ENCODE results near the gene STUB1.

STUB1 gene

GRCh38 chr16:680967-681745, 946 bp downstream of the STUB1 start:
- TF ChIP-seq CTCF (IDR thresholded peaks at IDR 0.05; ENCODE audit: low read length, missing control alignments) = no peak

GRCh38 chr16:681746-682427, 1.7 kb downstream of the STUB1 start:
- peak overlapping the region; percentile 77 for H3K4me3 ChIP-seq (replicated peaks; ENCODE audit: low read depth, low read length)
- no peak for TF ChIP-seq CTCF (IDR thresholded peaks at IDR 0.05; ENCODE audit: low read length, missing control alignments)
- DNase-seq (ENCODE audit: low read depth) = no peak

More at GRCh38 chr16:680967-681745, 946 bp downstream of the STUB1 start:
- peak; percentile 45 for DNase-seq (ENCODE audit: low read depth)
- peak overlapping the region; percentile 77 for H3K4me3 ChIP-seq (replicated peaks; ENCODE audit: low read depth, low read length)

GRCh38 chr16:682493-683395, 2.5 kb downstream of the STUB1 start:
- DNase-seq (ENCODE audit: low read depth) = no peak
- TF ChIP-seq CTCF (IDR thresholded peaks at IDR 0.05; ENCODE audit: low read length, missing control alignments) = no peak
- peak overlapping the region; percentile 57 for H3K4me3 ChIP-seq (replicated peaks; ENCODE audit: low read depth, low read length)

GRCh38 chr16:683396-684070, 3.3 kb downstream of the STUB1 start:
- no peak for DNase-seq (ENCODE audit: low read depth)

GRCh38 chr16:684071-684794, 4.0 kb downstream of the STUB1 start, which contains the start of gene JMJD8:
Gene JMJD8, minus strand, starts transcription at chr16:684334. Its CDS starts 15 bp downstream, at chr16:684319.
- no peak for TF ChIP-seq CTCF (IDR thresholded peaks at IDR 0.05; ENCODE audit: low read length, missing control alignments)
- DNase-seq (ENCODE audit: low read depth) = peak; percentile 95

More at GRCh38 chr16:683396-684070, 3.3 kb downstream of the STUB1 start:
- H3K4me3 ChIP-seq (replicated peaks; ENCODE audit: low read depth, low read length) = peak overlapping the region; percentile 57
- TF ChIP-seq CTCF (IDR thresholded peaks at IDR 0.05; ENCODE audit: low read length, missing control alignments) = no peak

More at GRCh38 chr16:684071-684794, 4.0 kb downstream of the STUB1 start, which contains the start of gene JMJD8:
- peak within 1 kb of the TSS; percentile 57 for H3K4me3 ChIP-seq (replicated peaks; ENCODE audit: low read depth, low read length)
